Fibroblast of skin of left quadriceps (primary cell): ENCODE data around the gene SYK.

Source experiments
- DNase-seq, 2 experiments: peaks; one replicate each; pipeline ENCODE4 v3.0.0-alpha.2; 2013; ENCODE audit warnings: low read depth in 2 of 2

SYK gene

GRCh38 chr9:90822866-90823265 lies 21.2 kb downstream of the SYK start:
- DNase-seq = no peak

DNA sequence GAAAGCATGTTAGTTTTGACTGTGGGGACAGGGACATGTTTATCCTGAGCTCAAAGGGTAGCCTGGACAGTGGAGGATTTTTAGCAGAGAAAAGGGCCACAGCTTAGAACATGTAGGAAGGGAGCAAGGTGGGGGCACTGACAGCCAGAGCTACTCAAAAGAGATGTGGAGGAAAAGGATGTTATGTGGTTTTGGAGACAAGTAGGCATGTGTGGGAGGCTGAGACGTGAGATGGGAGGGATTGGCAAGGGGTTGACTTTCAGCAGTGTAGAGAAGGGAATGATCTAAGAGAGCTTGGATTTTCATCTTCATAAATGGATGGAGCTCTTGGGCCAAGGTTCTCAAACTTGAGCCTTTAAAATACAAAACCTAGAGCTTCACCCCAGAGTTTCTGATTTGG lies 24.0 kb downstream of the SYK start:
- no peak for DNase-seq

DNA sequence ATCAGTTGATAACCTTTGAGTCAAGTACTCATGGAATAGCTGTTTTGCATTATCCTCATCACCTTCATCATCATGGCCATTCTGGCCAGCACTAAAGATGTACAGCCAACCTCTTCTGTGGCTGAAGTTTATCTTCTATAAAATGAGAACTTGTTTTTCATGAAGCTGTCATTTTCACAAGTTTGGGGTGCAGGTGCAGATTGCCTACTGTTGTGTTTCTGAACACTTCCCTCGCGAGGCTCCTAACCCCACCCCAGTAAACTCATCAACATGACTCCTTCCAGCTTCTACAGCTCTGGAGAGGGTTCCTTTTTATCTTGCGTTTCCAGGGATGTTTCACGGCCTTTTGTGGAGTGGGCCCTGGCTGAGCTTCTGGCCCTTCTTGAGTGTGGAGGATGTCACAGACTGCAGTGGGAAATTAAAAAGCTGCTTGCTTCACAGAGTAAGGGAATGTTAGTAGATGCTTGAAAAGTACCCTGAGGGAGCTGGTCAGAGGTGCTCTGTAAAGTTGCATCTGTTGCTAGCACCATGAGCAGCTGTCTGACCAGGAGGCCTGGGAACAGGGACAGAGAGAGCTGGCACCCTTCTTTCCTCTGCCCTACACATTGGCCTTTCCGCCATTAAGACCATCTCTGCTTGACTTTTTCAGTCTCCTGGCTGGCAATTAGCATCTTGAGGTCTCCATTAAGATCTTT lies 24.9 kb downstream of the SYK start:
- DNase-seq = no peak

- DNase-seq = no peak
Observed at GRCh38 chr9:90827181-90827871, 25.7 kb downstream of the SYK start.

DNA sequence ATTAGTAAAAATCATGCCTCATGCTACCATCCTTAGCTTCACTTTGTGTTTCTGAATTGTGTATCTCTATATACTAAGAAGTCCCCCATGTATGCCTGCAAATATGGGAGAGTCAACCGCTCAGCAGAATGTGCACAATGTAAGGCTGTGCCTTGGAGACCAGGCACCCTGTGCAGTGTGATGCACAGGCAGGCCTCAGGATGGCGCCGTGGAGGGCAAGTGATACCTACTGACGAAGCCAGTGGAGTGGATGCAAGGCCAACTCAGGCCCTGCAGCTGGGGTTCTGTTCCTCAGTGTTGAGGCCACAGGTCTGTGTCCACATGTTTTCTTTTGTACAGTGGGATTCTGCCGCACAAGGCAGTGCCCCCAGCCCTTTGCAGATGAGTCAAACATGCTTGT lies 28.4 kb downstream of the SYK start:
- no peak for DNase-seq

DNA sequence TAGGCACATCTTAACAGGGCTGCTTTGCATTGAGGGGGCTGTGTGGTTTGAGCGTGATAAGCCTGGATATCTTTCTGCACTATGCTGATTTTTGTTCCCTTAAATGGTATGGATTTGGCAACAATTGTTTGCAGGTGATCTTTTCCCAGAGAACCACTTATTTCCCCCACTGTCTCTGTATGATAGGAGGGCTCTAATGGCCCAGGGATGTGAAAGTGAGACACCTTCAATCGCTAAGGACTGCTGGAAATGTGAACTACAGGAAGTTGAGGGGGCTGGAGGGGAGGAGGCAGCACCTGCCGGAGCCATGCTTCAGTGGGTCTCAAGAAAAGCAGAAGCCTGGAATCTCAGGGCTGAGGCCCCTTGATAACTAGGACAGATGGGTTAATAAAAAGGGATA lies 29.4 kb downstream of the SYK start:
- DNase-seq = no peak

GRCh38 chr9:90832261-90832660 lies 30.6 kb downstream of the SYK start:
- no peak for DNase-seq

- DNase-seq = no peak
Observed at GRCh38 chr9:90834828-90835595, 33.4 kb downstream of the SYK start.

- no peak for DNase-seq
Observed at GRCh38 chr9:90836411-90837080, 34.9 kb downstream of the SYK start.

DNA sequence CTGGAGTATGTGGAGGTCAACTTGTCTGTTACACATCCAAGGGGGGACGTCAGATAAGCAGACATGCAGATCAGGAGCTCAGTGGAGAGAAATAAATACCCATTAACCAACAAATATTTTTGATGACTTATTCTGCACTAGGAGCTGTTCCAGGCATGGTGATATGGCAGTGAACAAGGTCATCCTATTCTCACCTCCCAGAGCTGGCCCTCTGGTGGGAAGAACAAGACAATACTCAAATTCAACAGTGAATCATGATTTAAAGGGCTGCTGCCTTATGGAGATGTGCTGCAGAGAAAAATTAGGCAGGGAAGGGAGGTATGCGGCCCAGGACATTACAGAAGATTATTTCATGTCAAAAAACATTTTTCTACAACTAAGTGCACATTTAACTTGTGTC lies 36.5 kb downstream of the SYK start:
- DNase-seq = no peak

DNA sequence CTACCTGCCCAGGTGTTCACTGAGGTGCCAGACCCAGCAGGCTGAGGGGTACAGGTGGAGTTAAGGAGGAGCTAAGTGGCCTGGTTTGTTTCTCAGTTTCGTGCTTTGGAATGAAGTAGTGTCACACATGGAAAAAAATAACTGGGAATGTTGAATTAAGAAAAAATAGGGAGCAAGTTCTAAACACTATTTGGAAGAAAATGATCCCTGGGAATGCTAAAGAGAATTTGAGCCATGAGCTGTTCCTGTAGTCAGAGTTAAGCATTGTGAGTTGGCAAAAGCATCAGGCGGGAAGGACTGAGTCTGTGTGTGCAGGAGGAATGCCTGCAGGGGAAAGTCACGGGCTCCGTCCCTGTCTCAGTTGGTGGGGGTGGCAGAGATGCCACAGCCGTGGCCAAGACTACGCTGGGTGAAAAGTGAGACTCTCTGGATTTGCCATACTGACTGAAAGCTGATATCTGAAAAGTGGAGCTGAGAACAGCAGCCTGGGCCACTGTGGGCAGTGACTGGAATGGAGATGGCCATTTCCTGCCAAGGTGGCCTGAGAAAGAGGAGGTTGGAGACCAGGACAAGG lies 37.0 kb downstream of the SYK start:
- no peak for DNase-seq

DNA sequence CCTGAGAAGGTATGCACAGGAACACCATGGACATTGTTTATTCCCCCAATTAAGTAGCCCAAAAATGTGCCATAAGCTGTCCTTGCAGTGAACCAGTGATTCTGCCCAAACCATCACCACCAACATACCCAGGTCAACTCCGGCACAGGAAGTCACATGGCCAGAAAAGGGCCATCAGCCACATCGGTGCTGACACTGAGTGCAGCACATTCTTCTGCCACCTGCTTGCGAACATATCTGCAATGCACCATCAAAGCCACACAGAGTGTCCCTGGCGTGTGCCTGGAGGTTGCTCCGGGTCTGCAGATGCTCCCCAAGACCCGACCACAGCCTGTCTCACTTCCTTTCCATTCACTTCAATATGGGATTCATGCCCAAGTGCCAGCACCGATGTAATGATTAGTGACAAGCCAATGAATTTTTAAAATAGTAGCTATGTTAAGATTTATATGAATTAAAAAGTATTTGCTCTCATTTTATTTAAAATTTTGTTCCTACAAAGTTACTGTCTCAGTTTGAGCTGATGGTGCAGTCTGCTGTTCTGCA lies 37.6 kb downstream of the SYK start:
- DNase-seq = no peak

DNA sequence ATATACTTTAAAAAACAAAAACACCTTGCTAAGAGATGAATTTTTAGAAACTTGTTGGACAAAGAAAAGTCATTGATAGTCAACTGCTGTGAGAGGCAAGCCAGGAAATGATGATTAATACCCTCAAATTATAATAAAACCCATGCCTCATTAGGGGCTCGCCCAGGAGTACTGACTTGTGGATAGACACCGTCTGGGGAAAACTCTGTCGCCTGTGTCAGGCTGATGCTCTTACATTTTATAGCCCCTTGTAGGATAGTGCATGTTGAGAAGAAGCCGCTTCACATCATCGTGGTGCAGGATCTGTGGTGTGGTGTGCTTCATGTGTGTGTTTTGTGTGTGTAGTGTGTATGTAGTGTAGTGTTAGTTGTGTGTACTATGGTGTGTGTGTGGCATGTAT lies 39.1 kb downstream of the SYK start:
- no peak for DNase-seq

DNA sequence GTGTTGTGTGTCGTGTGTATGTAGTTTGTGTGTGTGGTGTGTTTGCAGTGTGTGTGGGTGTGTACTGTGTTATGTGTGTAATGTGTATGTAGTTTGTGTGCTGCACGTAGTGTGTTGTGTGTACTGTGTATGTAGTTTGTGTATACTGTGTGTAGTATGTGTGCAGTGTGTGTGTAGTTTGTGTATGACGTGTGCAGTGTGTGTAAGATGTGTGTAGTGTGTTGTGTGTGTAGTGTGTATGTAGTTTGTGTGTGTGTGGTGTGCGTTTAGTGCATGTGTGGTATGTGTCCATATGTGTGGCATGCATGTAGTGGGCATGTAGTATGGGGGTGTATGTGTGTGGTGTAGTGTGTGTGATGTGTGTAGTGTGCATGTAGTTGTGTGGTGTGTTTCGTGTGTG lies 39.6 kb downstream of the SYK start:
- DNase-seq = no peak

GRCh38 chr9:90841615-90842014 lies 40.0 kb downstream of the SYK start:
- no peak for DNase-seq

GRCh38 chr9:90842176-90842777 lies 40.7 kb downstream of the SYK start:
- no peak for DNase-seq

- no peak for DNase-seq
Observed at GRCh38 chr9:90842996-90843395, 41.4 kb downstream of the SYK start.

DNA sequence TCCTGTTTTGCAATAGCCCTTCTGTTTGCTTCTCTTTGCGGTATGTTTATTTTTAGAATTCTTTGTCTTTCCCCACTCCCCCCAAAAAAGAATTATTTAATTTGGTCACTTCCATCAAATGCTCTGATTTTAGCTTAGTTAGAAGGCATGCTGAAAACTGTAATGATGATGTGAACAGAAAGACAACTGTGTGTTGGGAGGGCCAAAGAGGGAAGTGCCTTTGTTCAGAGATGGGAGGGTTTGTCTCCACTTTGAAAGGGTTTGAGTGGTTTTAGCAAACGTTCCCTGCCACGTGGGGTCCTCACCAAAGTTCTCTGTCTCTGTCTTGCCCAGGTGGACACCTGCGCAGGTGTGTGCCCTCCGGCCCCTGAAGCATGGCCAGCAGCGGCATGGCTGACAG lies 41.9 kb downstream of the SYK start:
- DNase-seq = no peak

DNA sequence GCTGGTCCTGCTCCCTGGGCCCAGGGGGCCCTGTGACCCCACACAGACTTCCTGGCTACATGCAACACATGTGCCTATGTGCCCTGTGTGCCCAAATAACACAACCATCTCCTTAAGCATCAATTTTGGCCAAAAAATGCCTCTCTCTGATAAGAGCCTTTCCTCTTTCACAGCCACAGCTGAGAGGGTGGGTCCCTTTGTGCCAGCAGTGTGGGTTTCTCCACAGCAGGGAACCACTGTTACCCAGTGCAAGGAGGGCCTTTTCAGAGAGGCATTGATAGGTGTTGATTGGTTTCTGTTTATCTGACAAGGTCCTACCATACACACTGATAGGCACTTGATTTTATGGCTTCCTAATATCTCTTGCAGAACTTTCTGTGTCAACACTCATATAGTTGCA lies 42.7 kb downstream of the SYK start:
- no peak for DNase-seq

DNA sequence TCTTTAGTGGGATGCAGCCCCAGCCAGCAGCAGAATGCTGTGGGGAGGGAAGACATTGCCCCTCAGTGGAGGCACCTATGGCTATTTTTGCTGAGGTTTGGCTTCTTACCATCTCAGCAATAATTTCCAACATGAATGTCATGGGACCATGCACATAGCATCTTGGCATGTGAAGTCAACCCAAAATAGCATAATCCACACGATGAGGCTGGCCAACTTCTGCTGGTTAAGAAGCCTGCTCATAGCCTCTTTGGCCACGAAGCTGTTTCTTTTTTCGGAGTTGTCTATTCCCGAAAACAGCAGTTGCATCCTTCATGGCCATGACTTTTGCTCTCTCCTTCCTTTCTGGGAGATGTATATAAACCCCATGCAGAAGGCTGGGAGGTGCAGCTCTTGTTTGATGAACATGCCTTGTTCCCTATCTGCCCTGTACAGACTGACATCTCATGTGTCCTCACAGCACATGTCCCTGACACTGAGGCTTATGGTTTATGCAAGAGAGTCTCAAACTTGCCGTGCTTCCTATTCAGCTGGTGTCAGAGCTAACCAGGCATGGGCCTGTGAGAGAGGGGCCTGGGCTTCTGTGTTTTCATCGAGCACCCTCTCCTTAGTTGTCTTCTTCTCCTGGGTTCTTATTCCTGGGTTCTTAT lies 45.3 kb downstream of the SYK start:
- no peak for DNase-seq

DNA sequence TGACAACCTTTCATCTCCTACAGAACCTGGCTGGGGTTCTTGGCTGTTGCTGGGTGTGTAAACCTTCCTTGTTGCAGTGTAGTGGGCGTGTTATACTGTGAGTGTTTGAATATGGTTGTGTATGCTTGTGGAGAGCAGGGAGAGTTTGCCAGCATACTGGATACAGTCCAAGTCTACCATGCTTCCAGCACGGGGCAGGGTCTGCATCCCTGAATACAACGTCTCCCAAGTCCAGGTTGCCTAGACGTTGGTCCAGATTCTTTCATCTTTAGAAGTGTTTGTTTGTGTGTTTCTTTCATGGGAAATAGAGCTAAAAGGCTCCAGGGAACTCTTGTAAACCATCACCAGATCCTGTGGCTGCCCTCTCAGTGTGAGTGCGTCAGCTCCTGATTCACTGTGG lies 46.4 kb downstream of the SYK start:
- DNase-seq = no peak
